Endothelial cell (in vitro differentiated cells): ENCODE results near the gene MACROD2. TPM values are rescaled to one million over a fixed set of nuclear protein-coding genes. Genes with fewer than 3 reads are reported as not detected.

Source experiments
- DNase-seq: peaks from one replicate; pipeline ENCODE4 v3.0.0; 2021; ENCODE audit warnings: low spot score
- H3K27ac Mint-ChIP-seq: one replicate; pipeline ENCODE4 v1.8.0; 2021; ENCODE audit warnings: mixed read lengths, inconsistent platforms; ENCODE audit not compliant: unreplicated experiment
- H3K27me3 Mint-ChIP-seq: one replicate; pipeline ENCODE4 v1.8.0; 2021; ENCODE audit warnings: mild to moderate bottlenecking, moderate library complexity, mixed read lengths, inconsistent platforms; ENCODE audit not compliant: unreplicated experiment
- H3K36me3 Mint-ChIP-seq: one replicate; pipeline ENCODE4 v1.8.0; 2021; ENCODE audit warnings: mild to moderate bottlenecking, low read depth, mixed read lengths, inconsistent platforms; ENCODE audit not compliant: unreplicated experiment
- H3K4me1 Mint-ChIP-seq: one replicate; pipeline ENCODE4 v1.8.0; 2021; ENCODE audit warnings: mild to moderate bottlenecking, mixed read lengths, inconsistent platforms; ENCODE audit not compliant: unreplicated experiment
- H3K4me3 Mint-ChIP-seq: one replicate; pipeline ENCODE4 v1.8.0; 2021; ENCODE audit warnings: mild to moderate bottlenecking, mixed read lengths, inconsistent platforms; ENCODE audit not compliant: unreplicated experiment
- H3K9me3 Mint-ChIP-seq: one replicate; pipeline ENCODE4 v1.8.0; 2021; ENCODE audit warnings: mixed read lengths, inconsistent platforms; ENCODE audit not compliant: unreplicated experiment
- CTCF ChIP-seq: fragments of 200-600 bp; sonication (generic); IDR thresholded peaks from one replicate; pipeline ENCODE4 v1.5.0; 2021; ENCODE audit warnings: antibody characterized with exemption; ENCODE audit not compliant: unreplicated experiment
- total RNA-seq: library from RNA; stranded (reverse); fragmentation: NEBNext Ultra II Directional; extraction: Animal tissue kit (Norgen Biotek cat#: 25700); gene quantifications from one replicate; pipeline ENCODE4 v1.2.1, GENCODE V29; 2021; ENCODE audit not compliant: unreplicated experiment

Gene MACROD2
- total RNA-seq, 1 donor from 2014 or later = 6.4 TPM

GRCh38 chr20:14883324-14883723 is 888.0 kb downstream of the MACROD2 start:
- Mint-ChIP-seq H3K36me3 (no peaks in the 10 kb centered on the region), H3K4me1 (peaks cover 6% of the 10 kb centered on the region), H3K4me3 (no peak overlapping the region), H3K9me3 (no peaks in the 10 kb centered on the region), H3K27ac (no peak overlapping the region), H3K27me3 (peaks cover 2% of the 10 kb centered on the region)
- no peak for DNase-seq
- TF ChIP-seq CTCF = no peak

- Mint-ChIP-seq H3K27ac (no peak overlapping the region), H3K4me1 (peaks cover 6% of the 10 kb centered on the region), H3K27me3 (peaks cover 2% of the 10 kb centered on the region), H3K9me3 (peaks cover 3% of the 10 kb centered on the region), H3K4me3 (no peak overlapping the region), H3K36me3 (no peaks in the 10 kb centered on the region)
- no peak for DNase-seq
- TF ChIP-seq CTCF = no peak
Measured at GRCh38 chr20:14885661-14886060, 890.3 kb downstream of the MACROD2 start.

GRCh38 chr20:14888134-14888533 is 892.8 kb downstream of the MACROD2 start:
- Mint-ChIP-seq H3K4me3 (no peak overlapping the region), H3K36me3 (no peaks in the 10 kb centered on the region), H3K27me3 (peaks cover 2% of the 10 kb centered on the region), H3K4me1 (peaks cover 6% of the 10 kb centered on the region), H3K9me3 (peaks cover 3% of the 10 kb centered on the region), H3K27ac (no peak overlapping the region)
- no peak for DNase-seq
- TF ChIP-seq CTCF = no peak

GRCh38 chr20:14889496-14890255 is 894.4 kb downstream of the MACROD2 start:
- no peak for TF ChIP-seq CTCF
- Mint-ChIP-seq H3K4me1 (peaks cover 7% of the 10 kb centered on the region), H3K9me3 (peaks cover 3% of the 10 kb centered on the region), H3K27me3 (peaks cover 2% of the 10 kb centered on the region), H3K27ac (no peak overlapping the region), H3K36me3 (no peaks in the 10 kb centered on the region), H3K4me3 (no peak overlapping the region)
- DNase-seq = no peak

GRCh38 chr20:14890713-14891112 is 895.4 kb downstream of the MACROD2 start:
- Mint-ChIP-seq H3K9me3 (peaks cover 3% of the 10 kb centered on the region), H3K36me3 (no peaks in the 10 kb centered on the region), H3K27ac (no peak overlapping the region), H3K27me3 (peaks cover 1% of the 10 kb centered on the region), H3K4me1 (peaks cover 10% of the 10 kb centered on the region), H3K4me3 (no peak overlapping the region)
- TF ChIP-seq CTCF = no peak
- no peak for DNase-seq
